GM12892 (cell line): ENCODE data around the gene DRAM2.

Experiments
- POLR2AphosphoS5 ChIP-seq: IDR thresholded peaks from 2 replicates; pipeline ENCODE4 v1.6.1; 2011; ENCODE audit warnings: low read depth, low read length, control low read depth
- TAF1 ChIP-seq: IDR thresholded peaks from 2 replicates; pipeline ENCODE4 v1.6.1; 2011; ENCODE audit warnings: low read depth, mild to moderate bottlenecking, control low read depth, low read length, borderline replicate concordance

- TF ChIP-seq TAF1, result no peak
- TF ChIP-seq POLR2AphosphoS5, result no peak
Measured at GRCh38 chr1:111133866-111134265, 6.0 kb downstream of the DRAM2 start.
